K562 (cell line): ENCODE results near the gene JPT1. TPM values are rescaled to one million over a fixed set of nuclear protein-coding genes. Genes with fewer than 3 reads are reported as not detected.

Experiments
- ARID3A ChIP-seq: IDR thresholded peaks from 2 replicates; pipeline ENCODE4 v1.6.1; 2012; ENCODE audit warnings: low read depth, low read length, improper control_type of control experiment, borderline replicate concordance
- CBX3 ChIP-seq, 2 experiments: IDR thresholded peaks; 1 replicate in 1 of 2; 2 replicates in 1 of 2; pipeline ENCODE4 v1.6.1; 2012; ENCODE audit warnings: inconsistent platforms in 2 of 2, low read length in 2 of 2, borderline replicate concordance in 1 of 2, control low read depth in 1 of 2
- CREB3 ChIP-seq: fragments of 450-650 bp; conservative IDR thresholded peaks from 2 replicates; pipeline ENCODE4 v1.6.1; 2016; ENCODE audit warnings: missing genetic modification characterization, low read depth, mild to moderate bottlenecking, missing compliant biosample characterization, moderate library complexity
- CREM ChIP-seq: IDR thresholded peaks from 2 replicates; pipeline ENCODE4 v1.6.1; 2014; ENCODE audit warnings: antibody characterized with exemption, low read depth
- DNMT1 ChIP-seq: fragments of 450-650 bp; IDR thresholded peaks from 2 replicates; pipeline ENCODE4 v1.6.1; 2016; ENCODE audit warnings: antibody characterized with exemption, mild to moderate bottlenecking
- EHMT2 ChIP-seq: fragments of 450-650 bp; IDR thresholded peaks from 2 replicates; pipeline ENCODE4 v1.6.1; 2018; ENCODE audit warnings: antibody characterized with exemption
- IFI16 ChIP-seq: fragments of 250-450 bp; sonication (Bioruptor Pico); IDR thresholded peaks from 2 replicates; pipeline ENCODE4 v2.1.2; 2022; ENCODE audit warnings: mild to moderate bottlenecking, inconsistent platforms
- PHF20 ChIP-seq: fragments of 450-650 bp; IDR thresholded peaks from 2 replicates; pipeline ENCODE4 v1.6.1; 2018; ENCODE audit not compliant: partially characterized antibody
- RBM17 ChIP-seq: fragments of 200-400 bp; formaldehyde crosslinking; IDR thresholded peaks from 2 replicates; pipeline ENCODE4 v1.6.1; 2017; ENCODE audit warnings: low read depth, mild to moderate bottlenecking, low read length, borderline replicate concordance
- SRSF9 ChIP-seq: fragments of 200-400 bp; formaldehyde crosslinking; IDR thresholded peaks from 2 replicates; pipeline ENCODE4 v1.6.1; 2017; ENCODE audit warnings: low read depth, low read length, borderline replicate concordance
- TEAD4 ChIP-seq, 2 experiments: sonication (generic) in 1 of 2; formaldehyde crosslinking in 1 of 2; IDR thresholded peaks; 2 replicates each; pipeline versions ENCODE4 v1.6.1 to v1.8.0; 2012 to 2022; ENCODE audit warnings: borderline replicate concordance in 1 of 2, inconsistent platforms in 1 of 2, low read length in 1 of 2, mild to moderate bottlenecking in 1 of 2, missing genetic modification reagents in 1 of 2
- ZNF518B ChIP-seq: fragments of 250-450 bp; sonication (Bioruptor Pico); IDR thresholded peaks from 2 replicates; pipeline ENCODE4 v1.5.0; 2021; ENCODE audit warnings: mild to moderate bottlenecking, moderate library complexity
- ZNF589 ChIP-seq: fragments of 200-800 bp; sonication (Bioruptor generic); IDR thresholded peaks from 2 replicates; pipeline ENCODE4 v1.6.1; 2016; ENCODE audit warnings: low read depth, missing genetic modification characterization, missing compliant biosample characterization
- ZNF699 ChIP-seq: fragments of 250-450 bp; sonication (Bioruptor Pico); IDR thresholded peaks from 2 replicates; pipeline ENCODE4 v1.8.0; 2021; ENCODE audit warnings: mild to moderate bottlenecking, moderate library complexity; ENCODE audit not compliant: insufficient replicate concordance
- ZNF766 ChIP-seq: fragments of 200-800 bp; sonication (Bioruptor generic); conservative IDR thresholded peaks from 2 replicates; pipeline ENCODE4 v1.6.1; 2016; ENCODE audit warnings: missing genetic modification characterization, missing compliant biosample characterization
- polyA plus RNA-seq, 8 experiments: library from polyadenylated mRNA; depleted of rRNA in 4 of 8; stranded (reverse) in 5 of 8; unstranded in 3 of 8; fragments of >200 nt; fragmentation: Nextera tagmentation in 2 of 8; fragmentation: Illumina TruSeq in 1 of 8; extraction: Ambion mirVana in 2 of 8; extraction: Trizol in 1 of 8; gene quantifications; 2 replicates each; pipeline versions ENCODE4 v1.2.1 to v1.2.3, GENCODE V29; 2011 to 2014; ENCODE audit warnings: inconsistent platforms in 1 of 8, missing spikeins in 1 of 8
- total RNA-seq, 7 experiments: library from RNA; depleted of rRNA in 6 of 7; stranded (reverse); fragments of >200 nt in 6 of 7; fragmentation: Illumina TruSeq in 2 of 7; extraction: Trizol in 2 of 7; gene quantifications; 2 replicates each; pipeline versions ENCODE4 v1.2.1 to v1.2.3, GENCODE V29; 2011 to 2021; ENCODE audit warnings: low replicate concordance in 1 of 7
- TF ChIP-seq, protein P1 (sequence below): sonication (generic); formaldehyde crosslinking; IDR thresholded peaks from 2 replicates; pipeline ENCODE4 v1.5.0; 2020; ENCODE audit warnings: missing genetic modification reagents
- TF ChIP-seq, protein P2 (sequence below): sonication (generic); formaldehyde crosslinking; IDR thresholded peaks from 2 replicates; pipeline ENCODE4 v1.4.0; 2020; ENCODE audit warnings: mild to moderate bottlenecking, missing genetic modification reagents

JPT1 gene
- total and polyA plus RNA-seq, 9 of the 15 experiments (the other 6 are each of a cell fraction or from before 2014, with no cell fraction given), result 56.7 to 292 (median 144) TPM

- TF ChIP-seq, protein P1, sequence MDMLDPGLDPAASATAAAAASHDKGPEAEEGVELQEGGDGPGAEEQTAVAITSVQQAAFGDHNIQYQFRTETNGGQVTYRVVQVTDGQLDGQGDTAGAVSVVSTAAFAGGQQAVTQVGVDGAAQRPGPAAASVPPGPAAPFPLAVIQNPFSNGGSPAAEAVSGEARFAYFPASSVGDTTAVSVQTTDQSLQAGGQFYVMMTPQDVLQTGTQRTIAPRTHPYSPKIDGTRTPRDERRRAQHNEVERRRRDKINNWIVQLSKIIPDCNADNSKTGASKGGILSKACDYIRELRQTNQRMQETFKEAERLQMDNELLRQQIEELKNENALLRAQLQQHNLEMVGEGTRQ (CRISPR knock-in tag), result peak; percentile 24; the same call in 1 of the 2 replicates
- TF ChIP-seq TEAD4 (IDR thresholded peaks at IDR 0.05; ENCODE audit: low read length), result no peak
- 0 out of 2 replicates have a peak, but pooled peaks have one; percentile 49 for TF ChIP-seq TEAD4 (CRISPR knock-in tag; IDR thresholded peaks at IDR 0.05; ENCODE audit: borderline replicate concordance)
- TF ChIP-seq PHF20, result peak; percentile 44
- no peak for TF ChIP-seq ZNF518B (CRISPR knock-in tag)
- TF ChIP-seq EHMT2, result no peak
- TF ChIP-seq IFI16 (CRISPR knock-in tag), result no peak
- TF ChIP-seq CREM, result peak; percentile 31; the same call in 1 of the 2 replicates
- no peak for TF ChIP-seq DNMT1
- TF ChIP-seq ZNF699 (CRISPR knock-in tag), result no peak
- TF ChIP-seq, protein P2, sequence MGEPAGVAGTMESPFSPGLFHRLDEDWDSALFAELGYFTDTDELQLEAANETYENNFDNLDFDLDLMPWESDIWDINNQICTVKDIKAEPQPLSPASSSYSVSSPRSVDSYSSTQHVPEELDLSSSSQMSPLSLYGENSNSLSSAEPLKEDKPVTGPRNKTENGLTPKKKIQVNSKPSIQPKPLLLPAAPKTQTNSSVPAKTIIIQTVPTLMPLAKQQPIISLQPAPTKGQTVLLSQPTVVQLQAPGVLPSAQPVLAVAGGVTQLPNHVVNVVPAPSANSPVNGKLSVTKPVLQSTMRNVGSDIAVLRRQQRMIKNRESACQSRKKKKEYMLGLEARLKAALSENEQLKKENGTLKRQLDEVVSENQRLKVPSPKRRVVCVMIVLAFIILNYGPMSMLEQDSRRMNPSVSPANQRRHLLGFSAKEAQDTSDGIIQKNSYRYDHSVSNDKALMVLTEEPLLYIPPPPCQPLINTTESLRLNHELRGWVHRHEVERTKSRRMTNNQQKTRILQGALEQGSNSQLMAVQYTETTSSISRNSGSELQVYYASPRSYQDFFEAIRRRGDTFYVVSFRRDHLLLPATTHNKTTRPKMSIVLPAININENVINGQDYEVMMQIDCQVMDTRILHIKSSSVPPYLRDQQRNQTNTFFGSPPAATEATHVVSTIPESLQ (CRISPR knock-in tag), result peak; percentile 82; the same call in 1 of the 2 replicates
- no peak for TF ChIP-seq RBM17
- no peak for TF ChIP-seq SRSF9
- TF ChIP-seq ZNF766 (CRISPR knock-in tag), result no peak
- TF ChIP-seq CBX3 (IDR thresholded peaks at IDR 0.05; ENCODE audit: borderline replicate concordance in 1 of 2, low read length in 2 of 2), result 0 out of 3 replicates have a peak, but pooled peaks of 1 of the 2 experiments have one; percentile 18
- 0 out of 2 replicates have a peak, but pooled peaks have one; percentile 45 for TF ChIP-seq ZNF589
- no peak for TF ChIP-seq CREB3 (tag)
- no peak for TF ChIP-seq ARID3A
These were observed 22.9 kb downstream of the JPT1 start, which contains the start of gene NT5C (continued) for GRCh38 chr17:75131278-75132017.
